Epithelial cell of esophagus (primary cell): Measurements from ENCODE around the gene WBP2.

Source experiments
- DNase-seq: peaks from one replicate; pipeline ENCODE4 v3.0.0; 2010; ENCODE audit warnings: low read depth
- H3K4me3 ChIP-seq: 2 replicates; pipeline ENCODE4 v1.5.1; 2011; ENCODE audit warnings: mild to moderate bottlenecking, low read length, control low read depth
- TF ChIP-seq, protein P1 (sequence below): IDR thresholded peaks from 2 replicates; pipeline ENCODE4 v1.5.1; 2011; ENCODE audit warnings: low read depth, mild to moderate bottlenecking, low read length, control low read depth, inconsistent platforms; ENCODE audit not compliant: insufficient read depth; ENCODE audit errors: missing control alignments

The WBP2 gene

DNA sequence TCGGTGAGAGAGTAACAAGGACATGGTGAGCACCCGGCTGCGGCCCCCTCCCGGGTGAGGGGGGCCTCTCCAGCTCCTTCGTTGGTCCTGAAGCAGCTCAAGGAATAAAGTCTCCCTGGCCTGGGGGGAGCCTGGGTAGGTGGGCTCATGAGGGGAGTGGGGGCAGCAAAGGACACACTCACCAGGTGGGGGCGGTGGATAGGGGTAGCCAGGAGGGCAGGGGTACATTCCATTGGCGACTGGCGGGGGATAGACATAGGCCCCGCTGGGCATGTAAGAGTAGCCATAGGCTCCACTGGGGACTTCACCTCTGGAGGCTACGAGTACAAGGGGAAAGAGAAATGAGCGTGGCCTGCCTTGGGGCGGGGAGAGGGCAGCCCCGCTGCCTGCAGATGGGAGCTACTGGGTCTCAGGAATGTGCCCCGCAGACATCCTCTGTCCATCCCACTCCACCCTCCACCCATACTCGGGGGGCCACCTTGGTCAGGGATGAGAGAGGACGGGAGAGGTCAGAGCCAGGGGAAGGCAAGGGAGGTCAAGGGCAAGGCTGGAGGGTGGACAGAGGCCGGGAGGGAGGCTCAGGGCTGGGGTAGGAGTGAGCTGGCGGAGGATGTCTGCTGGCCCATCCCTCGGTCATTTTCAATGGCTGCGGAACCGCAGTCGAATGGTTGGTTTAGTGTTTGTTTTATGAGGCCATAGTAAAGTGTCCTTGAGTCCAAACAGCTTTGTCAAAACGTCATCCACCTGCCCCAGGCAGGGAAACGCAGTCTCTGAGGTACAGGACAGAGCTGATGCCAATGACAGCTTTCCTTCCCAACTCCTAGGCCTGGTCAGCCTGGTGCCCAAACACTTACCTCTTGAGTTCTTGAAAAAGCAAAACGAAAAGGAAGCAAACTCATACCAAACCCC lies 7.3 kb downstream of the WBP2 start:
- no peak for DNase-seq
- no peak overlapping the region for H3K4me3 ChIP-seq
- TF ChIP-seq, protein P1, sequence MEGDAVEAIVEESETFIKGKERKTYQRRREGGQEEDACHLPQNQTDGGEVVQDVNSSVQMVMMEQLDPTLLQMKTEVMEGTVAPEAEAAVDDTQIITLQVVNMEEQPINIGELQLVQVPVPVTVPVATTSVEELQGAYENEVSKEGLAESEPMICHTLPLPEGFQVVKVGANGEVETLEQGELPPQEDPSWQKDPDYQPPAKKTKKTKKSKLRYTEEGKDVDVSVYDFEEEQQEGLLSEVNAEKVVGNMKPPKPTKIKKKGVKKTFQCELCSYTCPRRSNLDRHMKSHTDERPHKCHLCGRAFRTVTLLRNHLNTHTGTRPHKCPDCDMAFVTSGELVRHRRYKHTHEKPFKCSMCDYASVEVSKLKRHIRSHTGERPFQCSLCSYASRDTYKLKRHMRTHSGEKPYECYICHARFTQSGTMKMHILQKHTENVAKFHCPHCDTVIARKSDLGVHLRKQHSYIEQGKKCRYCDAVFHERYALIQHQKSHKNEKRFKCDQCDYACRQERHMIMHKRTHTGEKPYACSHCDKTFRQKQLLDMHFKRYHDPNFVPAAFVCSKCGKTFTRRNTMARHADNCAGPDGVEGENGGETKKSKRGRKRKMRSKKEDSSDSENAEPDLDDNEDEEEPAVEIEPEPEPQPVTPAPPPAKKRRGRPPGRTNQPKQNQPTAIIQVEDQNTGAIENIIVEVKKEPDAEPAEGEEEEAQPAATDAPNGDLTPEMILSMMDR, result no peak

DNA sequence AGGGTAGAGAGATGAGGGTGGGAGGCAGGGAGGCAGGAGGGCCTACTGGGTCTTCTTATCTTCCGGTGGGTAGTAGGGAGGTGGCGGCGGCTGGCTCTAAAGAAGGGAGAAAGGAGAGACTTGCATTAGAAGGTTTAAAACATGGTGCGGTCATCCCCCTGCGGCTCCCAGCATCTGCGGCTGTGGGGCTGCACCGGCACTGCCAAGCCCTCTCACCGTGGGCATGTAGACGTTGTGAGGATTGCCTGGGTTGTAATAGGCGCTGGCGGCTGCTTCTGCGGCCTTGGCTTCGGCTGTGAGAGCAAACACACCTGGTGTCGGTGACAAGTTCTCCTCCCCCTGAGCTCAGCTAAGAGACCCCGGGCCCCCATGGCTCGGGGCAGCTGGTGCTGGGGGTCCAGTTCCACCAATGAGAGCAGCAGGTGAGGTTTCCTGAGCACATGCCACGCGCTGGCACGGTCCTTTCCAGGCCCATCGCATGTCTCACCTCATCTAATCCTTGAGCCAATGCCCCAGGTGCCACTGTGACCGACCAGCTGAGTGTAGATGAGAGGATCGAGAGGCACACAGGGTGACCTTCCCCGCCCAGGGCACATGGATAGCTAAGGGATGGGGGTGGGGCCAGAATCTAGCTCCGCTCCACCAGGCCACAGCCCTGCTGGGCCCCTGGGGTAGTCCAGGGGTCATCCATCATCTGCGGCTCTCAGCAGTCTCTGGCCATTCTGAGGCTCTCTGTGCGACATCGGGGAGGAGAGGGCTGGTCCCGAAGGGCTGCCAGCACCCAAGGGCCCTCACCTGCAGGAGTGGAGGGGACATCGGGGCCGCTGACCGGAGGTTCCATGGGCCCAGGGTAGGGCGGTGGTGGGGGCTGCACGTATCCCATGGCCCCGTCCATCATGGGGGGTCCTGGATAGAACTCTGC lies 8.2 kb downstream of the WBP2 start:
- no peak for DNase-seq
- TF ChIP-seq, protein P1, result no peak
- H3K4me3 ChIP-seq, result no peak overlapping the region

DNA sequence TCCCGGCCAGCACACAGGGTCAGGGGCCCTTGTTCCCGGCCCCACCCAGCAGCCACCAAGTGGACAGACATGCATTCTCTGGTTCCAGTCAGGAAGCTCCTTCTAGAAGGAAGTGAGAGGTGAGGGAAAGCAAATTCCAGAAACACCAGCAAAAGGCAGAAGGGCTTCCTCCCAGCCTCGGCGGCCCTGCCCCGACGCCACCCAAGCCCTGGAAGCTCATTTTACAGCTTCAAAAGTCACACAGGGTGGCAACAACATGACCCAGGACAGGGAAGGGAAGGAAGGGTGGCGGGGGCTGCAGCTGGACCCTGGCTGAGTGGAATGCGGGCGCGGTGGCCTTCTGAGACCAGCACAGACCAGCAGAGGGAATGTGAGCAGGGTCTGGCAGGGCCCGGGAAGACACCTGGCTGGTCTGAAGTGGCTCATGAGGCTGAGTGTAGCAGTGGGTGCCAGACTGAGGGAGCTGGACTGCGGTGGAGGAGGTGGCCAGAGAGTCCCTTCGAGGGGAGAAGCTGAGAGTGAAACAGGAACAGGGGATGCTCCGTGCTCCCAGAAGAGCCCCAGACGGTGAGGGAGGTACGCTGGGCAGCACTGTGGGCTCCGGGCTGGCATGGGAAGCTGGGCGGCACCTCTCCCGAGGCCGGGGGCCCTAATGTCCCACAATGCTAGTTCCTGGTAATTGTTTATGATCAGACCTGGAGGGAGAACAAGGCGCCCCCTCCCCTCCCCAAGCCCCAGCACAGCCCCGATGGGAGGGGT lies 9.0 kb downstream of the WBP2 start:
- no peak for DNase-seq
- no peak overlapping the region for H3K4me3 ChIP-seq
- TF ChIP-seq, protein P1, result peak; percentile 4

DNA sequence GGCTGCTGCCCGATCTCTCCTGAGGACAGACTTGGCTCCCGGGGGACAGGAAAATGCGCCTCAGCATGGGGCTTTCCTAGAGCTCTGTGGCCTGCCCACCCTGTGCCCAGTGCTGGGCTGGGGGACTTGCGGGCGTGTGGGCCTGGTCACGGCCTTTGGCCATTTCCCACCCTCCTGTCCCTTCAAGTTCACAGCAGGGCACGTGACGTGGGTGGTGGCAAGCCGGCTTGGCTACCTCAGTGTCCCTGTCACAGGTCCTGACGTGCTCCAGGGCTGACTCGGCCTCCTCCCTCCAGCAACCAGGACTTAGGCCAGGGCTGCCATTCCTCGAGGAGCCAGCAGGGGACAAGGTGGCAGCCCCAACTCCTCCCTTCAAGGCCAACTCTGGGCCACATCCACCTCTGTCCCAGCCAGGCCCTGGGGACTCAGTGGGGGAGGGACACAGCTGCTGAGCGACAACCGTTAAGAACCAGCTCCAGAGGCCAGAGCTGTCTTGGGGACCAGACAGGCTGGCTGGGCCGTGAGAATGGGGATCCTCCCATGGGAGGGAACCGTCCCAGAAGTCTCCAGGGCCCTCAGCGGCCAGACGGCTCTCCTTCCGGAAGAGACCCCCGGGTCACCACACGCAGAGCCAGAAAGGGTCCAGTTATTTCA lies 9.9 kb downstream of the WBP2 start:
- DNase-seq, result peak; percentile 85

DNA sequence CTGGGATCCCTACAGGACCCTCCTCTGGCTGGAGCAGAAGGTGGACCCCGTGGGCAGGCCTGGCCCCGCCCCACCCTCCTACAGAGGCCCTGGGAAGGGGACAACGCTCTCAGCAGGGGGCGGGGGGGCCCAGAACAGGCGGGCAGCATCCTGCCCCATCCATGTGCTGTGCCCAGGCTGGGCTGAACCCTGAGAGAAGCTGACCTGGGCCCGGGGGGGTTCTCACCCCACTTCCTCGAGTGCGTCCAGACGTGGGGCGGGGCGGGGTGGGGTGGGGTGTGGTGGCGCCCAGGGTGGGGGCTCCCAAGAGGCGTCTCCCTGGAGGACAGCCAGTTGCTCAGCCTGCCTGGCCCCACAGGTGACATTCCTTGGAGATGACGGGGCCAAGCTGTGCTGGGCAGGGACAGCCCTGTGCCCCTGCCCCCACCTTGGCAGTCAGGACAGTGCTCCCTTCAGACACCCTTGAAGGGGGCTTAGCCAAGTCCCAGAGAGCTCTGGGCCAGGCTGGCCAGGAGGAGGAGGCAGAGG lies 10.5 kb downstream of the WBP2 start:
- DNase-seq, result peak; percentile 81
- TF ChIP-seq, protein P1, result no peak
- H3K4me3 ChIP-seq, result no peak overlapping the region

More for the DNA sequence above, 9.9 kb downstream of the WBP2 start:
- no peak overlapping the region for H3K4me3 ChIP-seq
- TF ChIP-seq, protein P1, result peak; percentile 81
